ENCODE results near the gene GRIK5. TPM values are rescaled to one million over a fixed set of nuclear protein-coding genes. Genes with fewer than 3 reads are reported as not detected.

Gene GRIK5
- total and polyA plus RNA-seq, 2 of the 8 experiments (the other 6 are each of a cell fraction or from before 2014, with no cell fraction given): 17.8 to 42.9 TPM

GRCh38 chr19:42089191-42089750 lies 19.3 kb upstream of the GRIK5 start:
- Histone ChIP-seq H3K9me3 (ENCODE audit: insufficient read depth in 2 of 2, low read depth in 1 of 2, low read length in 1 of 2) (no peaks in the 10 kb centered on the region), H3K18ac (ENCODE audit: extremely low read depth, low read length) (peak overlapping the region; percentile 60; the same call in 1 of the 2 replicates), H3K79me1 (ENCODE audit: low read depth, low read length) (no peaks in the 10 kb centered on the region), H2BK15ac (ENCODE audit: low read length) (no peak overlapping the region), H3K4me1 (replicated peaks in 1 of 4; ENCODE audit: control insufficient read depth in 3 of 4, insufficient read depth in 4 of 4, low read length in 3 of 4) (peaks cover 0 to 9% (median 2%) of the 10 kb centered on the region in 4 experiments; a peak in 3 of 7 replicates), H3K4me3 (ENCODE audit: extremely low read depth in 1 of 4, insufficient read depth in 2 of 4, low read depth in 3 of 4, low read length in 4 of 4) (no peak overlapping the region), H3K23me2 (ENCODE audit: low read depth, low read length) (no peaks in the 10 kb centered on the region), H2BK12ac (ENCODE audit: low read depth, low read length) (peak overlapping the region; percentile 75; the same call in 1 of the 2 replicates), H3K4me2 (ENCODE audit: insufficient read depth in 1 of 2, low read depth in 2 of 2, low read length in 2 of 2) (no peak overlapping the region), H2AFZ (ENCODE audit: low read length) (no peak overlapping the region), H2BK20ac (ENCODE audit: low read length) (no peak overlapping the region), H3K23ac (ENCODE audit: insufficient read length) (no peak overlapping the region), H4K5ac (ENCODE audit: insufficient read length, low read depth, low read length) (no peak overlapping the region), H3K79me2 (ENCODE audit: control insufficient read depth in 1 of 2, insufficient read depth in 2 of 2, low read length in 2 of 2) (no peaks in the 10 kb centered on the region), H2BK120ac (replicated peaks; ENCODE audit: low read depth, low read length) (no peak overlapping the region), H2AK5ac (ENCODE audit: low read depth, low read length) (no peak overlapping the region), H4K20me1 (replicated peaks in 1 of 2; ENCODE audit: control insufficient read depth in 1 of 2, insufficient read depth in 2 of 2, low read length in 2 of 2) (no peaks in the 10 kb centered on the region), H3K27me3 (replicated peaks in 1 of 4; ENCODE audit: control insufficient read depth in 3 of 4, extremely low read depth in 1 of 4, insufficient read depth in 3 of 4, low read length in 3 of 4) (no peaks in the 10 kb centered on the region; a peak in 1 of 7 replicates), H3K9ac (replicated peaks in 1 of 4; ENCODE audit: extremely low read depth in 1 of 4, low read depth in 3 of 4, low read length in 3 of 4) (no peak overlapping the region), H3K56ac (replicated peaks; ENCODE audit: insufficient read length, low read depth, low read length) (no peak overlapping the region), H4K8ac (ENCODE audit: extremely low read depth, insufficient read depth, low read length) (no peak overlapping the region), H4K91ac (replicated peaks; ENCODE audit: insufficient read length, low read length) (no peak overlapping the region), H3K27ac (ENCODE audit: low read depth, low read length) (no peak overlapping the region), H3K4ac (replicated peaks; ENCODE audit: insufficient read length, low read depth, low read length) (no peak overlapping the region), H2BK5ac (ENCODE audit: low read depth, low read length) (peak overlapping the region; percentile 32; the same call in 1 of the 2 replicates), H3K14ac (ENCODE audit: insufficient read length) (no peak overlapping the region), H3K36me3 (ENCODE audit: control insufficient read depth in 2 of 4, insufficient read depth in 4 of 4, low read length in 3 of 4) (no peaks in the 10 kb centered on the region)
- ChIA-PET CTCF (ENCODE audit: partially characterized antibody) (interaction anchor here (1.4 kb wide), 1 partner anchor 19 kb away, joined by 4 read pairs; no protein-coding TSS in a partner anchor), POLR2A (ENCODE audit: partially characterized antibody) (no interaction called here)
- FAIRE-seq (no peak), DNase-seq (ENCODE audit: low read depth in 1 of 2, low spot score in 2 of 2) (no peak)
- TF ChIP-seq SP4 (IDR thresholded peaks at IDR 0.05; ENCODE audit: low read length) (no peak), TCF12 (IDR thresholded peaks at IDR 0.05; ENCODE audit: low read depth, low read length) (no peak), ATF2 (IDR thresholded peaks at IDR 0.05; ENCODE audit: low read length) (no peak), JUND (IDR thresholded peaks at IDR 0.05; ENCODE audit: low read length) (no peak), ZNF274 (IDR thresholded peaks at IDR 0.05; ENCODE audit: borderline replicate concordance, extremely low read depth, low read length) (no peak), GABPA (IDR thresholded peaks at IDR 0.05; ENCODE audit: borderline replicate concordance, insufficient read depth, low read length) (no peak), NRF1 (IDR thresholded peaks at IDR 0.05; ENCODE audit: low read depth, low read length) (no peak), MAX (IDR thresholded peaks at IDR 0.05) (no peak), RNF2 (IDR thresholded peaks at IDR 0.05; ENCODE audit: borderline replicate concordance, low read depth, low read length, missing control alignments, poor library complexity, severe bottlenecking) (no peak)
- 74% methylated on average over 8 of the region's 13 CpGs; no CpG with 5 or more reads in 1 of the 2 experiments for WGBS, 2 experiments (ENCODE audit: extremely low coverage in 1 of 2, insufficient coverage in 1 of 2, insufficient read length in 1 of 2, insufficient replicate concordance in 2 of 2, low coverage in 1 of 2, low lambda C conversion rate in 2 of 2, missing lambda C conversion rate in 1 of 2)
